ENCODE measurements around the gene OR5B3.

OR5B3 gene

DNA sequence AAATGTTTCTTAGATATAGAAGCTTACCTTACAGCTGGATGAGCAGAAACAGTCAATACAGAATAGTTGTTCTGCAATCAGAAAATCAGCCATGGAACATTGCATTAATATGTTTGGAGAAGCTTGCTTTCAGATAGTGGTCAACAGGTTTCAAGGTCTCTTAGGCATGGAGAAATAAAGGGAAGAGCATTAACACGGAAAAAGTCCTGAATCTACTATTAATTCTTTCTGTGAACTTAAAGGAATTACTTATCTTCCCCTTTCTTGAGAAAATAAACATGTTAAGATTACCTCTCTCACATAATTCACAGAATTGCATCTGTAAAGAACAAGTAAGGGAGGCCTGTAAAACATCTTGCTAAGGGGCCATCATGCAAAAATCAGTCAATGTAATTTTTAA is at the start of gene OR5B3:
OR5B3 (minus strand) TSS at position 101 of the 400 bp plus-strand sequence. CDS start 3,465 bp downstream, outside the sequence.
- TF ChIP-seq, protein P1, sequence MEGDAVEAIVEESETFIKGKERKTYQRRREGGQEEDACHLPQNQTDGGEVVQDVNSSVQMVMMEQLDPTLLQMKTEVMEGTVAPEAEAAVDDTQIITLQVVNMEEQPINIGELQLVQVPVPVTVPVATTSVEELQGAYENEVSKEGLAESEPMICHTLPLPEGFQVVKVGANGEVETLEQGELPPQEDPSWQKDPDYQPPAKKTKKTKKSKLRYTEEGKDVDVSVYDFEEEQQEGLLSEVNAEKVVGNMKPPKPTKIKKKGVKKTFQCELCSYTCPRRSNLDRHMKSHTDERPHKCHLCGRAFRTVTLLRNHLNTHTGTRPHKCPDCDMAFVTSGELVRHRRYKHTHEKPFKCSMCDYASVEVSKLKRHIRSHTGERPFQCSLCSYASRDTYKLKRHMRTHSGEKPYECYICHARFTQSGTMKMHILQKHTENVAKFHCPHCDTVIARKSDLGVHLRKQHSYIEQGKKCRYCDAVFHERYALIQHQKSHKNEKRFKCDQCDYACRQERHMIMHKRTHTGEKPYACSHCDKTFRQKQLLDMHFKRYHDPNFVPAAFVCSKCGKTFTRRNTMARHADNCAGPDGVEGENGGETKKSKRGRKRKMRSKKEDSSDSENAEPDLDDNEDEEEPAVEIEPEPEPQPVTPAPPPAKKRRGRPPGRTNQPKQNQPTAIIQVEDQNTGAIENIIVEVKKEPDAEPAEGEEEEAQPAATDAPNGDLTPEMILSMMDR (IDR thresholded peaks at IDR 0.05; ENCODE audit: low read depth, low read length, missing control alignments): no peak
- no peak within 1 kb of the TSS for H3K4me3 ChIP-seq (ENCODE audit: low read depth, low read length)
- in situ Hi-C loops (cut with HindIII; ENCODE audit: low sequenced_read_pairs): no loop called here
- no peak for DNase-seq (ENCODE audit: low read depth)

- no peak for DNase-seq (ENCODE audit: low read depth)
- TF ChIP-seq, protein P1 (IDR thresholded peaks at IDR 0.05; ENCODE audit: low read depth, low read length, missing control alignments): no peak
- no peak overlapping the region for H3K4me3 ChIP-seq (ENCODE audit: low read depth, low read length)
- in situ Hi-C loops (cut with HindIII; ENCODE audit: low sequenced_read_pairs): no loop called here
These were observed 44.9 kb upstream of the OR5B3 start for GRCh38 chr11:58451585-58451984.

- in situ Hi-C loops (cut with HindIII; ENCODE audit: low sequenced_read_pairs): no loop called here
- no peak overlapping the region for H3K4me3 ChIP-seq (ENCODE audit: low read depth, low read length)
- TF ChIP-seq, protein P1 (IDR thresholded peaks at IDR 0.05; ENCODE audit: low read depth, low read length, missing control alignments): no peak
- DNase-seq (ENCODE audit: low read depth): no peak
These were observed 39.6 kb upstream of the OR5B3 start for GRCh38 chr11:58446294-58446693.

DNA sequence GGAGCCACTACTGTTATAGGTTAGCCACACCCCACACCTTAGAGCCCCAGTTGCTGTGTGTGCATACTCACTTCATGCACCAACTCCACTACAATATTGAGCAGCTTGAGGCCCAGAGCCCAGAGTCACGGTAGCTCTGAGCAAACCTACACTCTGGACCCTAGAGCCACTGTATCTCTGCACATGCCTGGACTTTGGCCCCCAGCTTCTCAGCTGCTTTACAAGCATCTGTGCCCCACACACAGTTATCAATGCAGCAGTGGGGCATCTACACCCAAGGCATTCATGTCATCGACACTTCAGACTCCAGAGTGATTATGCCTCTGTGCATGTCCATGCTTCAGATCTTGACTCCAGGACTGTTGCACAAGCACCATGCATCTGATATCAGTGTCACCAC is 37.6 kb upstream of the OR5B3 start:
- H3K4me3 ChIP-seq (ENCODE audit: low read depth, low read length): no peak overlapping the region
- in situ Hi-C loops (cut with HindIII; ENCODE audit: low sequenced_read_pairs): no loop called here
- TF ChIP-seq, protein P1 (IDR thresholded peaks at IDR 0.05; ENCODE audit: low read depth, low read length, missing control alignments): no peak
- no peak for DNase-seq (ENCODE audit: low read depth)

DNA sequence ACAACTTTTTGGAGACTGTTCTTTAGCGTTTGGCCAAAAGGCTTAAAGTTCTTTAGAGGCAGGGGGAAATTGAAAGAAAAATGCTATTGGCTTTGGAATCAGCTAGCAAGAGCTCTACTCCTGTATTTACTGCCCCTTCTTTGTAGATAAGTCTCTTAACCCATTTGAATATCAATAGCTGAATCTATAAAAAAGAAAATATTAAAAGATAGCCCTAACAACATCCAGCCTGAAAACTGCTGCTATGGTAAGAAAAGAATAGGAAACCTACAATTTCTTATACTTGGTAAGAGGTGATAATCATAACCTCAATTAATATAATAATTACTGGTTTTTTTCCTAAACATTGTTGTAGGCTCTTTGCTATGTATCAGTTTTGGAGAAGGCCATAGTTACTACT is 35.5 kb upstream of the OR5B3 start, which contains the start of gene OR5B12:
OR5B12 (minus strand) TSS at position 101 of the 400 bp plus-strand sequence. CDS start 2,085 bp downstream, outside the sequence.
- in situ Hi-C loops (cut with HindIII; ENCODE audit: low sequenced_read_pairs): no loop called here
- TF ChIP-seq, protein P1 (IDR thresholded peaks at IDR 0.05; ENCODE audit: low read depth, low read length, missing control alignments): no peak
- DNase-seq (ENCODE audit: low read depth): no peak

GRCh38 chr11:58438486-58438885 is 31.8 kb upstream of the OR5B3 start:
- H3K4me3 ChIP-seq (ENCODE audit: low read depth, low read length): no peak overlapping the region
- in situ Hi-C loops (cut with HindIII; ENCODE audit: low sequenced_read_pairs): no loop called here
- TF ChIP-seq, protein P1 (IDR thresholded peaks at IDR 0.05; ENCODE audit: low read depth, low read length, missing control alignments): no peak

More for the DNA sequence above, 35.5 kb upstream of the OR5B3 start, which contains the start of gene OR5B12:
- H3K4me3 ChIP-seq (ENCODE audit: low read depth, low read length): no peak within 1 kb of the TSS

More at GRCh38 chr11:58438486-58438885, 31.8 kb upstream of the OR5B3 start:
- DNase-seq (ENCODE audit: low read depth): no peak
